HG03439 (cell line): ENCODE data around the gene TMEM107.
"Not testable (repeated sequence)": the region's sequence is repeated elsewhere in the genome, so short reads cannot be mapped to it uniquely, and the experiment has no call there.

Experiments
- ATAC-seq: cut with Tn5 transposase; IDR thresholded peaks from one replicate; pipeline ENCODE4 v1.9.1; 2021; ENCODE audit warnings: mild to moderate bottlenecking, moderate library complexity; ENCODE audit not compliant: unreplicated experiment

The TMEM107 gene

DNA sequence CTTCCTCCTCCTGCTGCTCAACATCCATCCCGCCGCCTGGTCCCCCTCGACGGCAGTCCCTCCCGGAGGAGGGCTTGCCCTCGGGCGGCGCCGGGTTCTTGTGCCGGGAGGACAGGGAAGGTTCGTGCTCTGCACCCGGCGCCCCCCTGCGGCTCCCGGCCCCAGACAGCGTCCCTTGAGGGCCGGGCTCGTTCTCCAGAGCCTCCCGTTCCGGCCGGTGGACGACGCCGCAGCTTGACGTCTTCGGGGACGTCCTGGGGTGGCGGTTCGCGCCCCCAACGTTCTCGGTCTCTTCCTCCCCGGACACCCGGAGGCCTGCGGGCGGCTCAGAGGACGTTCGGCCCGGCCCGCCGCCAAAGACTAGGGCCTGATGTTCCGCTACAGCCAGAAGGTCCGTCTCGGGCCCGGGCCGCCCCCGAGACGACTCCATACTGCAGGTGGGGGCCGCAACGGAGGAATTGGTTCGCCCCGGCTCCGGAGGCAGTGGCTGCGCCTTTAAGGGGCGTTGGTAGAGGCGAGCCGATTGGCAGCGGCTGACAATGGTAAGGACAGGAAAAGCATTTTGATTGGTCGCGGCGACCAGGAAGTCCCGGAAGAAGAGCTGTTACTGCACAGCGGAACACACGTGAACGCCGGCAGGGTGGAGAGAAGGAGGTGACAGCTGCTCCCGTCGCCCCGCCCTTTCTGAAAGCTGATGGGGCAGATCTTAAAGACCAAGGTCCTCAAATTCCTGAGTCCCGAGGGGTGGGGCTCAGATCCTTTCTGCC, 13.7 kb upstream of the TMEM107 start, which contains the start of gene BORCS6:
Gene BORCS6 (minus strand): TSS at position 470 of the 767 bp plus-strand sequence. CDS start 40 bp downstream, at position 430.
- ATAC-seq: peak; percentile 40

DNA sequence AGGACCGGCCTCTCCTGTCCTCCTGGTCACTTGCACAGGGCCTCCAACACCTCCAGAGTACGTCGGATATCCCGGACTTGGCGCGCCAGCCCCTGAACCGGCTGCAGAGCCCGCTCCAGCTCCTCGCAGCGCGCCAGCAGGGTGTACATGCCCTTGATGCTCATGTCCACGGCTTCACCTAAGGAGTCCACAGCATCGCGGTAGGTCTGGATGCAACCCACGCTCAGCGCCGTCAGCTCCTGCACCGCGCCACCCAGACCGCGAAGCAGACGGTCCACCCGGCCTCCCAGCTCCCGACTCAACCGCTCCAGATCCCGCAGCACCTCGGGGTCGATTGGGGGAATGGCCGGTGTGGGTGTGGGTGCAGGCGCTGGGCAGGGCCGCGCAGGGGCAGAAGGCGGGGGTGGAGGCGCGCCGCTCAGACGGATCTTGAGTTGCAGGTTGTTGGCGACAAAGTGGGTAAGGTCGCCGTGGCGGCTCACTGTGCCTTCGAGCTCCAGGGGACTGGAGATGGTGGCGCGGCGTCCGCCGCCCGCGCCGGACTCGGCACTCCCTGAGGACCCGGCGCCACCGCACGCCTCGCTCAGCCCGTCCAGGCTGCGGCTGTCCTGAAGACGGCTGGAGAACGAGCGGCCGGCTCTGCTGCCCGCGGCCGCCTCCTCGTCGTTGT, 13.0 kb upstream of the TMEM107 start:
- ATAC-seq: no peak

DNA sequence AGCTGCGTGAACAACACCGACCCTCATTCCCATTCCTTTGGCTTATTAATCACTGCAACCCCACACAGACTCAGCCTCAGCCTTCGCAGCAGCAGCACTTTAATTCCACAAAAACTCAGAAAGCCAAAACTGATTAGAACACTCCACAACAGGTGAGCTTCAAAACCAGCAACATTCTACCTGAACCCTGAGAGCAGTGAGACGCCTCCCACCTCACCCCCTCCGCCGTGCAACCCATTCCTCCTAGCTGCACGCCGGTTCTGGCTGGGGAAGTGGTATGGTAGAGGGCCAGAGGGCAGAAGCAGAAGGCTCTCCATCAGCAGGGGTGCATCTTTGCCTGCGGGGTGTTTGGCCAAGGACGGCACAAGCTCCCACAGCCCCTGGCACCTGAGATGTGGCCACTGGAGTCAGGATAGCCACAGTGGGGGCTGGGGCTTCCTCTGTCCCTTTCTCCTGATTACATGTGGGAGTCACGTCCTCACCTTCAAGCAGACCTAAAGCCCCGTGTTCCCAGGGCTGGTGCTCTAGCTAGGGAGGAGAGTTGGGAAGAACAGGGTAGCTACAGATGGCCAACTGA, 12.2 kb upstream of the TMEM107 start:
- no peak for ATAC-seq

DNA sequence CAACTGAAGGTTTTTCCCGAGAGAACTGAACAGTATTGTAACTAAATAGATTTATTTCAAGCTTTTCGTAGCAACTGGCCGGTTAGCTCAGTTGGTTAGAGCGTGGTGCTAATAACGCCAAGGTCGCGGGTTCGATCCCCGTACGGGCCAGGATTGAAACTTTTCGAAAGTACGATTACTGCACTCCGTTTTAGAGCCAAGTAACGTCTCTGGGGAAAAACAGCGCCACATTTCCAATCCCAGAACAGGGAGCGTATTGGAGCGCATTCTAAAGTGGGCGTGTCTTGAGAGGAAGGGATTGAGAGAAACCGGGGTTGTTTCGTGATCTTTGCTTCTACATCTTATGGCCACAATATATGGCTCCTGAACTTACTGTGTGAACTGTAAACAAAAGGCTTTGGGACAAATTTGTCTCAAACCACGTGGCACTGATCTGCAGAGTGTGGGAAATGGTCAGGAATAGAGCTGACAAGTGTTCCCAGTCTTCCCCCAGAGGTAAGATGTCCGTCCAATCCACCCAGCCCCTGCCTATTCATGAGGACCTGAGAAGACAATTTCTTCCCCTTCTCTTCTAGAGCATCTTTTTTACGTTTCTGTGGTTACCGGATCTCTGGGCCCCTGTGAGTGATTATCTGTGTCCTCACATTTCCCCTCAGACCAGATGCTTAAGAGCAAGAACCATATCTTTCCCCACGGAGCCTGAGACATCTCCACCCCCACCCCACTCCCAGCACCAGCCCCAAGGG, 11.5 kb upstream of the TMEM107 start:
- peak; percentile 22 for ATAC-seq

DNA sequence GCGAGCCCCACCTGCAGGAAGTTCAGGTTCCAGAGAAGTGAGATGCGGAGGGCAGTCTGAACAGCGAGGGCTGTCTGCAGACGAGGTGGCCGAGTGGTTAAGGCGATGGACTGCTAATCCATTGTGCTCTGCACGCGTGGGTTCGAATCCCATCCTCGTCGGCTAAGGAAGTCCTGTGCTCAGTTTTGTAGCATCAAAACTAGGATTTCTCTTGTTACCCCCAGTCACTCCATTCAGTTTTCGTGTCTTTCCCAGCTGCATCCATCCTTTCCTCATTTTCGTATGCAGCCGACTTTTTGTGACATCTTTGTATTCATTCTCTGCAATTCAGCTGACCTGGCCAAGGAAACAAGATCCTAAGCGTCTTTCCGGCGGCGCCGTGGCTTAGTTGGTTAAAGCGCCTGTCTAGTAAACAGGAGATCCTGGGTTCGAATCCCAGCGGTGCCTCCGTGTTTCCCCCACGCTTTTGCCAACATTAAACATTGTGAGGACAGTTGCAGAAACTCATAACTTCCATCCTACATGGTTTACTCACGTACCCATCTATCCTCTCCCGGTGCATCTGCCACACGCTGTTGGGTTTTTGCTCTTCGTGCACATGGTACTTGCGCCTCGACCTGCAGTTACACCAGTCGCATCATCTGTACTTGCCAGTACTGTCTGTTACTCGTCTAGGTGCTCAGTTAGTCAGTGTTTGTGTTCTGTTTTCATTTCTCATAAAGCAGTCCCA, 10.8 kb upstream of the TMEM107 start:
- ATAC-seq: peak; percentile 41

DNA sequence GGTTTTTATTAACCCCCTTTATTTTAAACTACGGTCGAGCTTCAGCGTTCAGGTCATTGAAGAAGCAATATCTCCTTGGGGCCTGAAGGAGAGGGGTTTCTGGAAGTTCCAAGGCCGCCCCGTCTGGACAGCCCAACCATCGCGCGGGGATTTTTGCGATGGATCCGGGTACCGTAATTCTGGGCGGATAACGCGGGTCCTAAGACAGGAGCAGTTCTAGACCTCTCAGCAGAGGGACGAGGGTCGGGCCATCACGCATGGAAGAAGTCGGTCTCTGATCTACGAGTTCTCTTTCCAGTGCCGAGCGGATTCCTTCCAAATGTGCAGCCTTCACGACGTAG, 10.2 kb upstream of the TMEM107 start:
- ATAC-seq: peak; percentile 1

DNA sequence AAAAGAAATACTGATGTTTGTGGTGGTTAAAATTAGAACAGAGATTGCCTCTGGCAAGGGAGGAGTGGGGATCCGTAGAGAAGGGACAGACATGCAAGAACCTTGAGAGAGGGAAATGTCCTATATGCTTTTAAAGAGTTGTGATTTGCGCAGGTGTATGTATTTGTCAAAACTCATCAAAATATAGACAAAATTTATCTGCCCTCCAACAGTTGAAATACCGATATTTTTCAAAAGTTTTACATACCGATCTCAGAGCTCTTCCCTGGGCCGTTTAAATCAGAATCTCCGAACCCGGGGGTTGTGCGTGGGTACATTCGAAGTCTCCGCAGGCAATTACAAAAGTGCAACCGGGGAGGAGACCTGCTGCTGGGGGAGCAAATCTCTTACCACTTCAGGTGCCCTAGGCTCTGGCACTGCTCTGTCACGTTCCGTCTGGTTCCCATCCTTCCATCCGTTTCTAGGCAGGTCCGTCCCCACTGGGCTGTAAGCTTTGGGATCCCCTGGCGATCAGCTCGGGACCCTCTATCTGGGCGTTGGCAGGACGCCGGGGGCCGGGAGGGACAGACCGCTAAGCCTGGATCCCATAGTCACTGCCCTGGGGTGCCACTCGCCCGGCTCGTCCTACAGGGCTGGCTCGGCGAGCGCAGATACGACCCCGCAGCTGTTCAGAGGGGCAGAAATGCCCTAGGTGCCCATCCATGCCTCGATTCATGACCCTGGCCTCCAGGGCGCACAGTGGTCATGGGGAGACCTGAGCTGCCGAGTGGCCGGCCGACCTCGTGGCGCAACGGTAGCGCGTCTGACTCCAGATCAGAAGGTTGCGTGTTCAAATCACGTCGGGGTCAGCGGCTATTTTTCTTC, 9.6 kb upstream of the TMEM107 start:
- ATAC-seq: peak; percentile 24

DNA sequence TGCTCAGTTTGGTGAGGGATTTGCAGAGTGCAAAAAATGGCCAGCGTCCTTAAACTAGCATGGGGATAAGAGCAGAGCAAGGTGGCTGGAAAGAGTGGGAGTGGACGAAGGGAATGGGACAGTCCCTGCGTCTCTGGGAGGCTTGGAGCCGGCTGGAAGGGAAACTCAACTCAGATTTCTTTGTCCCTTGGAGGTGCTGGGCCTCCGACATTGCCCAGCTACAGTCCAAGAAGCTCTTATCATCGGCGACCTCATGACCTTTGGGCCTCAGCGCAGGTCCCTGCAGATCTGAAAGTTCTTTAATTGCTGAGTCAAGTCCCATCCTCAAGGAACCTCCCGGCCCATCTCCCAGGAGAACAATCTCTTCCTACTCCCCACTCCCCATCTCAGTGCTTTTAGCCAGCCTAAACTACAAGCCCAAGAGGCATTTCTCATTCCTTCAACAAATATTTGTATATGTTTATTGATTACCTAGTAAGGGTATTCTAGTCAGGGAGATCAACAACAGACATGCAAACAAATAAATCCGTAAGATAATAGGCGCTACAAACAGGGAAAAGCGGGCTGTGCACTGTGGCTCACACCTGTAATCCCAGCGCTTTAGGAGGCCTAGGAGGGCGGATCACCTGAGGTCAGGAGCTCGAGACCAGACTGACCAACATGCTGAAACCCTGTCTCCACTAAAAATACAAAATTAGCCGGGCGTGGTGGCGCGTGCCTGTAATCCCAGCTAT, 985 bp upstream of the TMEM107 start:
- no peak for ATAC-seq

DNA sequence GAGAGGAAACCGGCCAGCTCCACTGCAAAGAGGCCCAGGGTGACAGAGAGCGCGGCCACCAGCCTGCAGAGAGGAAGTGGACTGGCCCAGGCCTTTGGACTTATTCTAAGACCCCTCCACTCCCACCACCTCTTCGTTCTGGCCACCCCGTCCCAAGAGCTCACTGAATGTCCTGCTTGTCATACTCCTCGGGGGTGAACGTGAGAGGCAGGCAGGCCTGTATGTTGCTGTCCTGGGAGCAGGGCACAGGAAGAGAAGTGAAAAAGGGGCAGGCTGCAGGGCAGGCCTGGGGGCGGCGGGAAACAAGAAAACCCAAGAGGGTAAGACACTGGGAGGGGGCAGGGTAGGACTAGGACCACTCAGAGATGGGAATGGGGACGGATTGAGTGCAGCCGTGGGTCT, 384 bp downstream of the TMEM107 start:
- ATAC-seq: no peak

DNA sequence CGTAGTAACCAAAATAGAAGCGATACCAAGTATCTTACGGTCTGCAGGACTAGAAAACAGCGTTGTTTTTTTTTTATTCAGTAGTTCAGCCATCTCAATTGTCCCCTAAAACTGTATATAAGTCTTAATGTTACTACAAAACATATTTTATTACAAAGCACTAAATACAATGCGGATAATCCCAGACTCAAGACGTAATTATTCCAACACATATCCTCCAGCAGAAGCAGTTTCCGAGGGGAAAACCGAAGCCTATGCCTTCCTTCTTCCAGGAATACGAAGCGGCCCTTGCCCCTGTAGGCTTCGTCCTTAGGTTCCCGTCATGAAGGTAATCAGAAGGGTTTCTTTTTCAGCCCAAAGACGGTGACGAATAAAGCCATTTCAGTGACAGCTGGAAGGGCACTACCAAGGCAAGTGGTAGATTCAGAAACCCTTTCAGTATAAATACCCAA, 2.3 kb downstream of the TMEM107 start:
- no peak for ATAC-seq

DNA sequence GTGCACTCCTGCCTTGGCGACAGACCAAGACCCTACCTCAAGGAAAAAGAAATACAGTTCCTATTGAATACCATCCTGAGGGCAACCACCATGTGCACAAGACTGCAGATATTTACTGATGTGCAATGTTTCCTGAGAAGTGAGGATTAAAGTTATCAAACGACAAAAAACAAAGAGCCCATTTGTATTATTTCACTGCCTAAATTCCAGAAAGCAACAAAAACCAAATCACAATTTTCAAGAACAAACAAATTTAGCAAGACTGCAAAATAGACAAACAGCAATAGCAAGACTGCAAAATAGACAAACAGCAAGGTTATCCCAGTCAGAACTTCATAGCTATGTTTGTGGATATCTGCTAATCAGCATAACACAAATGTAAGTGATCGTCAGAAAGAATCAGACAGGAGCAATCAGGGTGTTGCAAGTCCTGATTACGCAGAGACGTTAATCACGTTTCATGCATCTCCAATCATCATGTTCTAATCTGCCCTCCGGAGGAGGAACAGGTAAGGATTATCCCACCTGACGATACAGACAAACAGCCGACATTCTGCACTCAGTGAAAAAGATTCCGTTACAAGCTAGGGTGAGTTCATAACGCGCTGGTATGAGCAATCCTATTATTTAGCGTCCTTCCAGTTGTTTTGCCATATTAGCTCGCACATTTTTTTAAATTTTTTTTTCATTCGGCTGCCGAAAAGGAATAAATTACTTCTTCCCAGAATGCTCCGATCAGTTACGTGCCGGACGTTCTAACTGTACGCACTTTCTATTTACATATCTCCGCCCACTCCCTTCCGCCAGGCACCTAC, 2.9 kb downstream of the TMEM107 start:
- ATAC-seq: peak; percentile 75

DNA sequence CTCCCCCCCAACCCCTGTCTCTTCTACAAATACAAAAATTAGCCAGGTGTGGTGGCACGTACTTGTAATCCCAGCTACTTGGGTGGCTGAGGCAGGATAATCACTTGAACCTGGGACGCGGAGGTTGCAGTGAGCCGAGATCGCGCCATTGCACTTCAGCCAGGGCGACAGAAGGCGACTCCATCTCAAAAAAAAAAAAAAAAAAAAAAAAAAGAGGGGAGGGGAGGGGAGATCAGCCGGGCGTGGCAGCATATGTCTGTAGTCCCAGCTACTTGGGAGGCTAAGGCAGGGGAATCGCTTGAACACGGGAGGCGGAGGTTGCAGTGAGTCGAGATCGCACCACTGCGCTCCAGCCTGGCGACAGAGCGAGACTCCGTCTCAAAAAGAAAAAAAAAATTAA, 6.0 kb downstream of the TMEM107 start:
- not testable (repeated sequence) for ATAC-seq

DNA sequence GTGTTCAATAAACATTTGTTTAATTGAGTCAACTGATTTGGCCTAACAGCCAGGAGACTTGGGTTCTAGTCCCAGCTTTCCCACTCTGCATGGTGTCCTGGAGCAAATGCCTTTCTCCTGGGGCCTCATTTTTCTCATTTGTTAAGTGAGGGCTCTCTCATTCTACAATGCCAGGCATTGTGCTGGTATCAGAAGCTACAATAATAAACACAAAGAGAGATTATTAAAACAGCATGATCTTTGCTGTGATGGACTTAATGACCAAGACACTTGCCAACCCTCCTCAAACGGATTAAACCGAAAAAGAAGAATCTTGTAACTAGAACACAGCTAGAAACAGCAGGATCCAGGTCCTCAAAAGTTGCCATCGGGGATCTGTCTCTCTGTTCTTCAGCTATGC, 8.7 kb downstream of the TMEM107 start:
- ATAC-seq: no peak

DNA sequence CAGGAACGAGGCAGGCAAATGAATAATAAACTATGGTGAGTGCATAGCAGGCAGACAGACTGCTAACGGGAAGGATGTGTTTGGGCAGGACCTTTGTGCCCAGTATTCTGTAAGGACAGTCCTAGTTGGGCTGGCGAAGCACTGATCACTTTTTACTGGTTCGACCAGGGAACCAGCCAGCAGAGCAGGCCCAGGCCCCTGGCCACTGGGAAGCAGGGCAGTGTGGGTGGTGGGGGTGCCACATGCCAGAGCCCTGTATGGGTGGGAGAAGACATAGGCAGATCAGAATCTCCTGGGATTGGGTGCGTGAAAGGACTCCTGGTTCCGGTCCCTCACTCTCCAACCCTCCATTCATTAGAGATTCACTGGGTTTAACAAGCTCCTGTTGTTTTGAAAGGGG, 9.4 kb downstream of the TMEM107 start:
- no peak for ATAC-seq

DNA sequence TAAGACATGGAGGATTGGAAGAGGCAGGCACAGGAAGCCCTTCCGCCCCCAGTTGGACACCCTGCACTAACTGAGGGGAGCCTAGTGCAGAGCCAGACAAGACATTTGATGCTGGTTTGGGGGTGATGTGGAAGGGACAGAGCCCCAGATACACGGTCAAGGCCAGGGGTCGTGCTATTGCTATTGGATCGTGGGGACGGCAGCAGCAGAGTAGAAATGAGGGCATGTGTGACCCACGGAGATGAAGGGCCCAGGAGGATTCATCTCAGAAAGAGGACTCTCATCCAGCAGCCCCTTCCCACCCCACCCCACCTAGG, 11.4 kb downstream of the TMEM107 start:
- no peak for ATAC-seq

DNA sequence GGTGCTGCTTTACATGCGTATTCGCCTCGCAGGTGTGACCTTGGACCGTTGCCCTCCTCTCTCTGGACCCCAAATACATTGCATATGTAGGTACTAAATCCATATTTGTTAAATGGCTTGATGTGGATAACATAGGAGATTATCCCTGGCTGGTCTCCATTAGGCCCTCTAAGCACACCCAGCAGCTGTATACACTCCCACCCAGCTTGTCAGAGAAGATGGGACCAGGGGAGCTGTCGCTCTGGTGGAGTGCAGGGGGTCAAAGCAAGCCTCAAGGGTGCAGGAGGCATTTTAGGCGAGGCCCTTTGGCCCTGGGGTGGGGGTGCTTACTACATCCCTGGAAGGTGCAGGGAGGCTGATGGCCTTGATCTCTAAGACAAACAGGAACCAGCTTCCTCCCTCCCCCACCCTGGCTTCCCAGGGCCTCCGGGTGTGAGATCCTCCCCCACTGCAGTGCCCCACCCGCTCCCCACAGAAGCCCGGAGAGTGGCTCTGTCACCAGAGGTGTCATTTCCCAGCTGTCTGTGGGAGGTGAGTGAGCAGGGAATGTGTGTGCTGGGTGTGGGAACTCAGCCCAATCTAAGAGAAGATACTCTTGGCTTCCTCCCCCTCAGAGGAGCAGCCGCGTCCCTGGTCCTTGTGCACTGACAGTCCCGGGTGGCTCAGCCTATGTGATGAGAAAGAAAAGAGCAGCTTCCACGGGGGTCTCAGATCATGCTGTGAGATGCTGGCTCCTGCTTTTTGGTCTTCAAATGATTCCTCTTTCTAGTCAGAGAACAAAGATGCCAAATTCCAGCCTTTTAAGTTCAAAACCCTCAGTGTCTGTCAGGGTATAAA, 12.0 kb downstream of the TMEM107 start:
- no peak for ATAC-seq
